GM12878 (cell line): ENCODE measurements around the gene FHOD3. TPM values are rescaled to one million over a fixed set of nuclear protein-coding genes. Genes with fewer than 3 reads are reported as not detected.

Source experiments
- ATAC-seq: fragments of 200-7000 bp; cut with Tn5 transposase; 3 replicates; pipeline ENCODE4 v1.9.1; 2020; ENCODE audit warnings: mild to moderate bottlenecking, moderate library complexity
- BruUV-seq: library from RNA; stranded (reverse); fragments of 400-500 nt; replicated peaks from 2 replicates; lab custom pipeline; 2021; lab: Mats Ljungman, UMichigan
- CTCF ChIA-PET: fragments of 300-600 bp; sonication (Branson Sonifier 250); formaldehyde crosslinking; extraction: SDS; loops from one replicate; lab custom pipeline; 2021; ENCODE audit warnings: inconsistent platforms; lab: Yijun Ruan, JAX
- POLR2A ChIA-PET: fragments of 350-600 bp; formaldehyde crosslinking; extraction: SDS; loops from one replicate; lab custom pipeline; 2021; ENCODE audit warnings: inconsistent platforms; lab: Charles Lee
- RAD21 ChIA-PET: fragments of 300-600 bp; sonication (Branson Sonifier 250); formaldehyde crosslinking; loops from one replicate; lab custom pipeline; 2023; ENCODE audit warnings: antibody characterized with exemption; ENCODE audit not compliant: unreplicated experiment; lab: Charles Lee
- SMC1A ChIA-PET: fragments of 300-600 bp; sonication (Branson Sonifier 250); formaldehyde crosslinking; loops from one replicate; lab custom pipeline; 2023; ENCODE audit not compliant: unreplicated experiment, uncharacterized antibody; lab: Charles Lee
- DNase-seq: peaks from one replicate; pipeline ENCODE4 v3.0.0-alpha.2; 2011; ENCODE audit warnings: low read depth, low spot score
- FAIRE-seq: peaks from 3 replicates; lab custom pipeline; 2011; peaks lifted over from hg19 to GRCh38; lab: Jason Lieb, UNC
- H2AFZ ChIP-seq: 2 replicates; pipeline ENCODE4 v1.6.0; 2011; ENCODE audit warnings: low read depth, low read length, control low read depth; ENCODE audit not compliant: control insufficient read depth
- H3K27ac ChIP-seq: 2 replicates; pipeline ENCODE4 v1.5.1; 2011; ENCODE audit warnings: control low read depth; ENCODE audit not compliant: control insufficient read depth, insufficient read depth
- H3K27me3 ChIP-seq, 2 experiments: replicated peaks in 1 of 2; 2 replicates each; pipeline versions ENCODE4 v1.6.0 to v1.6.1; 2011; ENCODE audit warnings: low read length in 1 of 2; ENCODE audit not compliant: control insufficient read depth in 2 of 2, insufficient read depth in 2 of 2
- H3K36me3 ChIP-seq, 2 experiments: 2 replicates each; pipeline ENCODE4 v1.5.1; 2011; ENCODE audit warnings: low read length in 1 of 2; ENCODE audit not compliant: control insufficient read depth in 2 of 2, insufficient read depth in 2 of 2
- H3K4me1 ChIP-seq: 2 replicates; pipeline ENCODE4 v1.6.1; 2011; ENCODE audit warnings: mild to moderate bottlenecking, low read length, moderate library complexity, mixed read lengths; ENCODE audit not compliant: control insufficient read depth, insufficient read depth
- H3K4me2 ChIP-seq: 2 replicates; pipeline ENCODE4 v1.6.0; 2011; ENCODE audit warnings: control low read depth; ENCODE audit not compliant: control insufficient read depth, insufficient read depth
- H3K4me3 ChIP-seq: fragments of 200-600 bp; sonication (generic); 2 replicates; pipeline ENCODE4 v1.5.1; 2016
- H3K79me2 ChIP-seq: 2 replicates; pipeline ENCODE4 v1.6.0; 2011; ENCODE audit warnings: low read length; ENCODE audit not compliant: control insufficient read depth, insufficient read depth
- H3K9ac ChIP-seq: 2 replicates; pipeline ENCODE4 v1.8.0; 2011; ENCODE audit warnings: low read length, control low read depth, mixed read lengths; ENCODE audit not compliant: control insufficient read depth, insufficient read depth
- H3K9me3 ChIP-seq: replicated peaks from 3 replicates; pipeline ENCODE4 v1.5.1; 2011; ENCODE audit warnings: mild to moderate bottlenecking, low read length; ENCODE audit not compliant: control insufficient read depth, insufficient read depth
- H4K20me1 ChIP-seq: 2 replicates; pipeline ENCODE4 v1.6.0; 2011; ENCODE audit not compliant: control insufficient read depth, insufficient read depth
- BHLHE40 ChIP-seq, 2 experiments: fragments of 450-650 bp in 1 of 2; IDR thresholded peaks; 2 replicates each; pipeline ENCODE4 v1.6.1; 2011 to 2017; ENCODE audit warnings: low read depth in 2 of 2, borderline replicate concordance in 1 of 2, improper control_type of control experiment in 1 of 2, low read length in 1 of 2, mild to moderate bottlenecking in 1 of 2
- CHD1 ChIP-seq: IDR thresholded peaks from 2 replicates; pipeline ENCODE4 v1.6.1; 2012; ENCODE audit warnings: low read depth, low read length, improper control_type of control experiment
- CHD4 ChIP-seq: fragments of 200-600 bp; sonication (generic); IDR thresholded peaks from 2 replicates; pipeline ENCODE4 v1.6.1; 2016; ENCODE audit warnings: mild to moderate bottlenecking
- DPF2 ChIP-seq: fragments of 450-650 bp; IDR thresholded peaks from 2 replicates; pipeline ENCODE4 v1.6.1; 2017; ENCODE audit warnings: mild to moderate bottlenecking
- FOS ChIP-seq: IDR thresholded peaks from 3 replicates; pipeline ENCODE4 v1.6.1; 2011; ENCODE audit warnings: borderline replicate concordance; ENCODE audit not compliant: insufficient read length; ENCODE audit errors: extremely low read depth
- IKZF2 ChIP-seq, 2 experiments: fragments of 450-650 bp; IDR thresholded peaks; 2 replicates each; pipeline ENCODE4 v1.6.1; 2017; ENCODE audit warnings: mild to moderate bottlenecking in 2 of 2, moderate library complexity in 2 of 2
- NFYB ChIP-seq: IDR thresholded peaks from 2 replicates; pipeline ENCODE4 v1.6.1; 2011; ENCODE audit warnings: low read depth, mild to moderate bottlenecking, low read length, improper control_type of control experiment, moderate library complexity; ENCODE audit not compliant: insufficient read depth
- NR2C1 ChIP-seq: fragments of 450-650 bp; IDR thresholded peaks from 2 replicates; pipeline ENCODE4 v1.6.1; 2017; ENCODE audit warnings: antibody characterized with exemption, mild to moderate bottlenecking, moderate library complexity
- RAD21 ChIP-seq: IDR thresholded peaks from 2 replicates; pipeline ENCODE4 v1.6.1; 2011; ENCODE audit warnings: mild to moderate bottlenecking, low read depth, low read length, moderate library complexity; ENCODE audit not compliant: insufficient read depth
- SMARCA5 ChIP-seq: fragments of 450-650 bp; IDR thresholded peaks from 2 replicates; pipeline ENCODE4 v1.6.1; 2017; ENCODE audit warnings: mild to moderate bottlenecking
- WGBS: methylation state at CpG from one replicate; pipeline ENCODE4 v1.1.6; 2016; ENCODE audit warnings: low lambda C conversion rate; ENCODE audit not compliant: insufficient replicate concordance, insufficient coverage; ENCODE audit errors: missing lambda C conversion rate; 5-methylcytosine and 5-hydroxymethylcytosine counted together
- in situ Hi-C: fragments of 300-500 bp; cut with MboI; formaldehyde crosslinking; loops from 9 replicates; pipeline ENCODE4 v1.14.3; 2018; ENCODE audit warnings: mixed read lengths
- intact Hi-C: fragments of 100-400 bp; cut with micrococcal nuclease; formaldehyde crosslinking; loops from one replicate; pipeline ENCODE4 v1.14.2; 2022; ENCODE audit not compliant: unreplicated experiment
- polyA plus RNA-seq, 11 experiments: library from polyadenylated mRNA; depleted of rRNA in 4 of 11; unstranded in 6 of 11; stranded (reverse) in 5 of 11; fragments of >200 nt; fragmentation: Nextera tagmentation in 4 of 11; fragmentation: Illumina TruSeq in 1 of 11; extraction: Ambion mirVana in 4 of 11; extraction: Trizol in 1 of 11; gene quantifications; 1 replicate in 1 of 11; 2 replicates in 10 of 11; pipeline versions ENCODE4 v1.2.1 to v1.2.3, GENCODE V29; 2011 to 2016; ENCODE audit warnings: inconsistent platforms in 2 of 11, missing spikeins in 2 of 11, low read depth in 1 of 11
- total RNA-seq, 4 experiments: library from RNA; depleted of rRNA in 3 of 4; stranded (reverse); fragments of >200 nt in 3 of 4; fragmentation: Illumina TruSeq in 1 of 4; extraction: Trizol in 1 of 4; gene quantifications; 2 replicates each; pipeline versions ENCODE4 v1.2.1 to v1.2.3, GENCODE V29; 2013 to 2021

The FHOD3 gene
- total and polyA plus RNA-seq, 10 of the 15 experiments (the other 5 are each of a cell fraction or from before 2014, with no cell fraction given), result 0.77 to 26.7 (median 10.4) TPM

DNA sequence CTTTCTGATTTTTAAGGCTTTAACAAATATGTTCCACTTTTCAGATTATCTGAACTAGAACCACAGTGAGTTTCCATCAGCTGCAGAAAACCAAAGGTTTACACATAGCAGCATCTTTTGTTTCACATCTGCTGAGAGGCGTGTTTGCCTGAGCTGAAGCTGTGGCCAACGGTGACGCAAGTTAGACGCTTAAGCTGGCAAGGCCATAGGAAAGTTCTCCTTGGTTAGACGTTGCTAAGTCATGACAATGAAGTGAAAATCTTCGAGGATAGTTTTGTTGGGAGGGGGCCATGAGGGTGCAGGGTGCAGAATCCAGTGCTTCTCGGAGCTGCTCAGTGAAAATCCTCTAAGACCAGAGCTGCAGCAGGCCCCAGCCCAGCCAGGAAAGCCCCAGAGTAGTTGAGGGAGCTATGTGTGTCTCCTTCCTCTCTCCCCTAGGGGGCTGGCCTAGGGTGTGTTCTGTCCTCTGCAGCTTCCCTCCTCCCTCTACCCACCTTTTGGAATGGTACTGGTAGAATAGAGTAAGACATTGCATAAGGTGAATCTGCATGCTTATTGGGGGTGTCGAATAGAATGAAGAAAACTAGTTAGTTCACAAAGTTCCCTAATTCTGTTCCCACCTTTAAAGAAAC, 105.4 kb downstream of the FHOD3 start (continued):
- no peak for TF ChIP-seq NFYB
- TF ChIP-seq CHD1, result no peak
- peak; percentile 29 to 35; a peak in 2 of 4 replicates for TF ChIP-seq IKZF2 (IDR thresholded peaks at IDR 0.05)
- TF ChIP-seq CHD4, result no peak
- peak; percentile 41; the same call in 1 of the 2 replicates for TF ChIP-seq DPF2
- TF ChIP-seq RAD21, result no peak
- TF ChIP-seq SMARCA5, result no peak
- no peak for TF ChIP-seq FOS
- TF ChIP-seq BHLHE40 (IDR thresholded peaks at IDR 0.05; ENCODE audit: borderline replicate concordance in 1 of 2, low read depth in 2 of 2, low read length in 1 of 2), result peak in 1 of 2 experiments; percentile 28; a peak in 1 of 4 replicates

- Histone ChIP-seq H3K9me3 (no peaks in the 10 kb centered on the region), H3K27ac (no peak overlapping the region), H3K79me2 (no peaks in the 10 kb centered on the region), H3K36me3 (no peaks in the 10 kb centered on the region; a peak in 1 of 4 replicates), H2AFZ (no peak overlapping the region), H3K9ac (no peak overlapping the region), H3K4me1 (no peaks in the 10 kb centered on the region), H3K4me3 (no peak overlapping the region), H3K4me2 (no peak overlapping the region), H3K27me3 (no peaks in the 10 kb centered on the region), H4K20me1 (no peaks in the 10 kb centered on the region)
- CTCF ChIA-PET, result interaction anchor here (0.5 to 9.5 kb wide), 4 partner anchors 16 to 118 kb away, joined by 5 to 107 read pairs (median 10); no protein-coding TSS in a partner anchor
- intact Hi-C loops (no loop called here), in situ Hi-C loops (no loop called here)
- 48% methylated on average over 6 of the region's 6 CpGs for WGBS
- FAIRE-seq, result no peak
- SMC1A ChIA-PET, result interaction anchor here (1.0 to 50.9 kb wide), 9 partner anchors 12 to 103 kb away, joined by 3 to 1180 read pairs (median 8); no protein-coding TSS in a partner anchor
- BruUV-seq, result no TSS peak
- TF ChIP-seq NR2C1, result no peak
- no peak for DNase-seq
- RAD21 ChIA-PET, result interaction anchor here (1.2 to 8.5 kb wide), 6 partner anchors 8 to 45 kb away, joined by 3 to 51 read pairs (median 8); no protein-coding TSS in a partner anchor
- POLR2A ChIA-PET, result interaction anchor here (1.5 to 4.0 kb wide), 4 partner anchors 15 to 106 kb away, joined by 3 to 23 read pairs (median 8); partner anchors contain the start of gene FHOD3
- no peak; the same call in 2 of the 3 replicates for ATAC-seq
These were observed 106.6 kb downstream of the FHOD3 start for GRCh38 chr18:36403896-36404820.
